Ovary (tissue), 9 donors: Measurements from ENCODE around the gene TFAP2D. TPM values are rescaled to one million over a fixed set of nuclear protein-coding genes. Genes with fewer than 3 reads are reported as not detected.

Experiments used
- DNase-seq, 5 donors: peaks; one replicate each; pipeline ENCODE4 v3.0.0-alpha.2; 2019 to 2020
- H3K27ac ChIP-seq, 2 donors: fragments of 200-600 bp; one replicate each; pipeline versions ENCODE4 v1.5.1 to v1.8.0; 2019 to 2022
- H3K27me3 ChIP-seq: fragments of 200-600 bp; one replicate; pipeline ENCODE4 v1.8.0; 2022
- H3K36me3 ChIP-seq: fragments of 200-600 bp; sonication (generic); one replicate; pipeline ENCODE4 v1.5.1; 2019
- H3K4me1 ChIP-seq: one replicate; pipeline ENCODE4 v1.8.1; 2013; ENCODE audit warnings: mild to moderate bottlenecking, moderate library complexity; ENCODE audit not compliant: insufficient read depth
- H3K4me3 ChIP-seq: fragments of 200-600 bp; sonication (generic); one replicate; pipeline ENCODE4 v1.5.1; 2017
- H3K9me3 ChIP-seq, 2 donors: fragments of 200-600 bp in 1 of 2; sonication (generic) in 1 of 2; one replicate each; pipeline versions ENCODE4 v1.5.1 to v1.8.1; 2013 to 2019; ENCODE audit warnings: mild to moderate bottlenecking in 1 of 2, moderate library complexity in 1 of 2
- CTCF ChIP-seq, 3 donors: fragments of 450-650 bp in 2 of 3; fragments of 200-600 bp in 1 of 3; IDR thresholded peaks; one replicate each; pipeline versions ENCODE4 v1.5.1 to v1.8.0; 2016 to 2022; ENCODE audit warnings: antibody characterized with exemption in 3 of 3, mild to moderate bottlenecking in 1 of 3
- EP300 ChIP-seq: sonication (generic); formaldehyde crosslinking; IDR thresholded peaks from one replicate; pipeline ENCODE4 v1.6.1; 2017; ENCODE audit warnings: antibody characterized with exemption
- POLR2A ChIP-seq: fragments of 450-650 bp; IDR thresholded peaks from one replicate; pipeline ENCODE4 v1.6.1; 2017; ENCODE audit warnings: antibody characterized with exemption, mild to moderate bottlenecking, moderate library complexity
- WGBS, 3 donors: extraction: QIAGEN DNeasy Blood & Tissue Kit in 1 of 3; methylation state at CpG; one replicate each; pipeline versions ENCODE4 v1.1.5 to v1.1.7; 2013 to 2017; 5-methylcytosine and 5-hydroxymethylcytosine counted together
- intact Hi-C, 4 donors: fragments of 100-400 bp; cut with DNase I; formaldehyde crosslinking; loops; one replicate each; pipeline versions ENCODE4 v1.11.0 to v1.15.1; 2022 to 2023
- polyA plus RNA-seq, 2 donors: library from polyadenylated mRNA; stranded (reverse); fragments of 200-250 nt in 1 of 2; fragments of 350-450 nt in 1 of 2; fragmentation: Illumina TruSeq in 1 of 2; extraction: RNeasy Lipid Tissue Mini Kit (QIAGEN cat#74804) in 1 of 2; gene quantifications; one replicate each; pipeline ENCODE4 v1.2.3, GENCODE V29; 2013 to 2014
- total RNA-seq, 7 donors: library from RNA; depleted of rRNA in 2 of 7; stranded (reverse); fragments of >200 nt in 2 of 7; fragmentation: NEBNext Ultra II Directional in 3 of 7; extraction: Animal tissue kit (Norgen Biotek cat#: 25700) in 3 of 7; gene quantifications; one replicate each; pipeline versions ENCODE4 v1.1.0 to v1.2.4, GENCODE V29; 2016 to 2023
- donor health status: DM: no; HTN: no; CAD: no; lungs with moderate emphysema.
- donor health status: DM: no; HTN: no; CAD: no.
- donor health status: Bipolar disorder and iron deficiency.
- donor health status: DM: yes; HTN: yes; CAD: no.
- donor health status: DM: no; HTN: no; CAD: no.
- donor health status: DM: yes; HTN: yes; CAD: no.

TFAP2D gene
- total and polyA plus RNA-seq, 9 donors: not detected

- WGBS, 3 donors: 0 to 2% (median 0%) methylated on average over 14 of the region's 14 CpGs
- no peaks in the 10 kb centered on the region for H3K36me3 ChIP-seq
- H3K27me3 ChIP-seq: no peaks in the 10 kb centered on the region
- H3K9me3 ChIP-seq: no peaks in the 10 kb centered on the region
- no peak overlapping the region for H3K27ac ChIP-seq
- peak in 4 of 5 donors; percentile 20 to 50 (median 26) for DNase-seq
- intact Hi-C loops: no loop called here
- no peak overlapping the region for H3K4me3 ChIP-seq
- TF ChIP-seq EP300 (no peak), CTCF (IDR thresholded peaks at IDR 0.05) (peak in 1 of 3 donors; percentile 12), POLR2A (no peak)
- peaks cover 3% of the 10 kb centered on the region for H3K4me1 ChIP-seq
Measured at GRCh38 chr6:50816115-50816675, 102.9 kb downstream of the TFAP2D start.

DNA sequence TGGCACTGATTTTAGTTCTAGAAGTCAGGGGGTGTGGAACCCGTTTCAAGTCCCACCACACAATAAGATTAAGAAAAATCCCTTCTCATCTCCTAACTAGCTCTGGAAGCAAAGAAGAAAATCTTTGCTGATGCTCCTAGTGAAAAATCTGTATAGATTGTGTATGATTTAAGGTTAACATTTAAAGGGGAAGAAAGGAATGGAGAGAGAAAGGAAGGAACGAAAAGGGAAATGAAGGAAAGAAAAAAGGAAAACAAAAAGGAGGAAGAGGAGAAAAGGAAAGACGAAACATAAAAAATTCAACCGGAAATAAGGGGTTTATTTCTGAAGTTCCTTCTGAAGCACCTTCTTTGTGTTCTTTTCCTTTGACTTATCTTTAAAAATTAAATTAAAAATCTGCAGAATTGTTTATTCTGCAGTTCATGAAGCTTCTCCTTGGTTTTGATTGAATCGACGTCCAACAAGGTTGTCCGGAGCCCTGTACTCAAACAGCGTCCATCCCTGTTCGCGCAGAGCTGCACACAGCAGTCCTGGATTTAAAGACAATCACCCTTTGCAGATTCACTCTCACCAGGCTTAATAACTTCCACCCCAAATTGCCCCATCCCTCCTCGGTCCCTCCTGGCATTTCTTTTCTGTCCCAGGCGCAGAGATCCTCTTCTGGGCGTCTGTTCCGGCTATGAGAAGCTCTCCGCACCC lies 103.8 kb downstream of the TFAP2D start:
- DNase-seq: no peak
- 9 to 16% (median 13%) methylated on average over 15 of the region's 15 CpGs for WGBS, 3 donors
- no peaks in the 10 kb centered on the region for H3K36me3 ChIP-seq
- H3K4me1 ChIP-seq: peaks cover 3% of the 10 kb centered on the region
- H3K4me3 ChIP-seq: no peak overlapping the region
- intact Hi-C loops: no loop called here
- no peak overlapping the region for H3K27ac ChIP-seq
- TF ChIP-seq CTCF (IDR thresholded peaks at IDR 0.05) (no peak), EP300 (no peak), POLR2A (no peak)
- no peaks in the 10 kb centered on the region for H3K27me3 ChIP-seq
- H3K9me3 ChIP-seq: no peaks in the 10 kb centered on the region

- Histone ChIP-seq H3K36me3 (no peaks in the 10 kb centered on the region), H3K9me3 (no peaks in the 10 kb centered on the region), H3K27ac (no peak overlapping the region), H3K4me1 (peaks cover 3% of the 10 kb centered on the region), H3K4me3 (no peak overlapping the region), H3K27me3 (no peaks in the 10 kb centered on the region)
- no peak for DNase-seq
- WGBS, 3 donors: 20 to 30% (median 27%) methylated on average over 2 of the region's 2 CpGs
- intact Hi-C loops: no loop called here
- no peak for TF ChIP-seq CTCF (IDR thresholded peaks at IDR 0.05)
- no peak for TF ChIP-seq POLR2A
- TF ChIP-seq EP300: no peak
Measured at GRCh38 chr6:50817646-50817950, 104.3 kb downstream of the TFAP2D start.

GRCh38 chr6:50818020-50818419 lies 104.7 kb downstream of the TFAP2D start:
- Histone ChIP-seq H3K4me3 (no peak overlapping the region), H3K4me1 (peaks cover 3% of the 10 kb centered on the region), H3K27me3 (no peaks in the 10 kb centered on the region), H3K27ac (no peak overlapping the region), H3K9me3 (no peaks in the 10 kb centered on the region), H3K36me3 (no peaks in the 10 kb centered on the region)
- intact Hi-C loops: no loop called here
- no peak for DNase-seq
- 10 to 12% (median 11%) methylated on average over 6 of the region's 6 CpGs for WGBS, 3 donors
- TF ChIP-seq EP300 (no peak), POLR2A (no peak), CTCF (IDR thresholded peaks at IDR 0.05) (no peak)
